H1 (cell line): Measurements from ENCODE around the gene CHMP5. TPM values are rescaled to one million over a fixed set of nuclear protein-coding genes. Genes with fewer than 3 reads are reported as not detected.

Experiments
- BCL11A ChIP-seq, 2 experiments: IDR thresholded peaks; one replicate each; pipeline ENCODE4 v1.6.1; 2011; ENCODE audit warnings: low read depth in 2 of 2, low read length in 2 of 2, mild to moderate bottlenecking in 2 of 2
- CHD2 ChIP-seq: IDR thresholded peaks from 2 replicates; pipeline ENCODE4 v1.6.1; 2012; ENCODE audit warnings: low read length, improper control_type of control experiment
- HDAC2 ChIP-seq, 2 experiments: fragments of 300-600 bp in 1 of 2; sonication (generic) in 1 of 2; IDR thresholded peaks; 2 replicates each; pipeline ENCODE4 v1.6.1; 2011 to 2012; ENCODE audit warnings: low read depth in 2 of 2, low read length in 2 of 2, mild to moderate bottlenecking in 2 of 2, moderate library complexity in 2 of 2, borderline replicate concordance in 1 of 2, inconsistent platforms in 1 of 2
- JUN ChIP-seq: IDR thresholded peaks from 2 replicates; pipeline ENCODE4 v1.6.1; 2011; ENCODE audit warnings: low read depth, mild to moderate bottlenecking, improper control_type of control experiment, low read length
- polyA plus RNA-seq, 7 experiments: library from polyadenylated mRNA; depleted of rRNA in 3 of 7; stranded (reverse) in 5 of 7; unstranded in 2 of 7; fragments of >200 nt in 5 of 7; fragments of 200-250 nt in 2 of 7; gene quantifications; 1 replicate in 5 of 7; 2 replicates in 1 of 7; 4 replicates in 1 of 7; pipeline versions ENCODE4 v1.2.1 to v1.2.3, GENCODE V29; 2011 to 2013; ENCODE audit warnings: missing spikeins in 2 of 7, mixed read lengths in 2 of 7
- total RNA-seq: library from RNA; stranded (reverse); fragmentation: NEBNext Ultra II Directional; extraction: Animal tissue kit (Norgen Biotek cat#: 25700); gene quantifications from 2 replicates; pipeline ENCODE4 v1.2.1, GENCODE V29; 2021
- TF ChIP-seq, protein P1 (sequence below): fragments of 300-600 bp; sonication (generic); IDR thresholded peaks from 2 replicates; pipeline ENCODE4 v1.7.1; 2012; ENCODE audit warnings: low read length, moderate library complexity, mild to moderate bottlenecking, inconsistent platforms; ENCODE audit not compliant: insufficient replicate concordance

CHMP5 gene
- total and polyA plus RNA-seq, 2 of the 8 experiments (the other 6 are each of a cell fraction or from before 2014, with no cell fraction given) = 25.0 to 47.3 TPM

DNA sequence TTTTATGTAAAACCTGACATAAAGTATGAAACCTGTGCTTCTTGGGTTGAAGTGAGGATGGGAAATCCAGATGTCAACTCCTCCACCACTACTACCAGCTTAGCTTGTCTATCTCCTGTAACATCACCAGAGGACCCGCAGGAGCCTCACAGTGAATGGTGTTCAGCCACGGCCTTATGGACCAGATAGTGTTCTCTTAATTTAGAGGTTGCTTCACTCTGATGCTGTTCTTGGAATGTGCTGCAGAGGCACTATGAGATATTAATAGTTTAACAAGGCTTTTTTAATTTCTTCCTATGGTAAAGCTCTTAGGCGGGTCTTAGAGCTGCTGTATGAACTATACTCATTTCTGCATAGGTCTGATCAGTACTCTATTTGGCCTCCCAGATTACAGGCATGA, 53.4 kb downstream of the CHMP5 start (continued):
- TF ChIP-seq, protein P1, sequence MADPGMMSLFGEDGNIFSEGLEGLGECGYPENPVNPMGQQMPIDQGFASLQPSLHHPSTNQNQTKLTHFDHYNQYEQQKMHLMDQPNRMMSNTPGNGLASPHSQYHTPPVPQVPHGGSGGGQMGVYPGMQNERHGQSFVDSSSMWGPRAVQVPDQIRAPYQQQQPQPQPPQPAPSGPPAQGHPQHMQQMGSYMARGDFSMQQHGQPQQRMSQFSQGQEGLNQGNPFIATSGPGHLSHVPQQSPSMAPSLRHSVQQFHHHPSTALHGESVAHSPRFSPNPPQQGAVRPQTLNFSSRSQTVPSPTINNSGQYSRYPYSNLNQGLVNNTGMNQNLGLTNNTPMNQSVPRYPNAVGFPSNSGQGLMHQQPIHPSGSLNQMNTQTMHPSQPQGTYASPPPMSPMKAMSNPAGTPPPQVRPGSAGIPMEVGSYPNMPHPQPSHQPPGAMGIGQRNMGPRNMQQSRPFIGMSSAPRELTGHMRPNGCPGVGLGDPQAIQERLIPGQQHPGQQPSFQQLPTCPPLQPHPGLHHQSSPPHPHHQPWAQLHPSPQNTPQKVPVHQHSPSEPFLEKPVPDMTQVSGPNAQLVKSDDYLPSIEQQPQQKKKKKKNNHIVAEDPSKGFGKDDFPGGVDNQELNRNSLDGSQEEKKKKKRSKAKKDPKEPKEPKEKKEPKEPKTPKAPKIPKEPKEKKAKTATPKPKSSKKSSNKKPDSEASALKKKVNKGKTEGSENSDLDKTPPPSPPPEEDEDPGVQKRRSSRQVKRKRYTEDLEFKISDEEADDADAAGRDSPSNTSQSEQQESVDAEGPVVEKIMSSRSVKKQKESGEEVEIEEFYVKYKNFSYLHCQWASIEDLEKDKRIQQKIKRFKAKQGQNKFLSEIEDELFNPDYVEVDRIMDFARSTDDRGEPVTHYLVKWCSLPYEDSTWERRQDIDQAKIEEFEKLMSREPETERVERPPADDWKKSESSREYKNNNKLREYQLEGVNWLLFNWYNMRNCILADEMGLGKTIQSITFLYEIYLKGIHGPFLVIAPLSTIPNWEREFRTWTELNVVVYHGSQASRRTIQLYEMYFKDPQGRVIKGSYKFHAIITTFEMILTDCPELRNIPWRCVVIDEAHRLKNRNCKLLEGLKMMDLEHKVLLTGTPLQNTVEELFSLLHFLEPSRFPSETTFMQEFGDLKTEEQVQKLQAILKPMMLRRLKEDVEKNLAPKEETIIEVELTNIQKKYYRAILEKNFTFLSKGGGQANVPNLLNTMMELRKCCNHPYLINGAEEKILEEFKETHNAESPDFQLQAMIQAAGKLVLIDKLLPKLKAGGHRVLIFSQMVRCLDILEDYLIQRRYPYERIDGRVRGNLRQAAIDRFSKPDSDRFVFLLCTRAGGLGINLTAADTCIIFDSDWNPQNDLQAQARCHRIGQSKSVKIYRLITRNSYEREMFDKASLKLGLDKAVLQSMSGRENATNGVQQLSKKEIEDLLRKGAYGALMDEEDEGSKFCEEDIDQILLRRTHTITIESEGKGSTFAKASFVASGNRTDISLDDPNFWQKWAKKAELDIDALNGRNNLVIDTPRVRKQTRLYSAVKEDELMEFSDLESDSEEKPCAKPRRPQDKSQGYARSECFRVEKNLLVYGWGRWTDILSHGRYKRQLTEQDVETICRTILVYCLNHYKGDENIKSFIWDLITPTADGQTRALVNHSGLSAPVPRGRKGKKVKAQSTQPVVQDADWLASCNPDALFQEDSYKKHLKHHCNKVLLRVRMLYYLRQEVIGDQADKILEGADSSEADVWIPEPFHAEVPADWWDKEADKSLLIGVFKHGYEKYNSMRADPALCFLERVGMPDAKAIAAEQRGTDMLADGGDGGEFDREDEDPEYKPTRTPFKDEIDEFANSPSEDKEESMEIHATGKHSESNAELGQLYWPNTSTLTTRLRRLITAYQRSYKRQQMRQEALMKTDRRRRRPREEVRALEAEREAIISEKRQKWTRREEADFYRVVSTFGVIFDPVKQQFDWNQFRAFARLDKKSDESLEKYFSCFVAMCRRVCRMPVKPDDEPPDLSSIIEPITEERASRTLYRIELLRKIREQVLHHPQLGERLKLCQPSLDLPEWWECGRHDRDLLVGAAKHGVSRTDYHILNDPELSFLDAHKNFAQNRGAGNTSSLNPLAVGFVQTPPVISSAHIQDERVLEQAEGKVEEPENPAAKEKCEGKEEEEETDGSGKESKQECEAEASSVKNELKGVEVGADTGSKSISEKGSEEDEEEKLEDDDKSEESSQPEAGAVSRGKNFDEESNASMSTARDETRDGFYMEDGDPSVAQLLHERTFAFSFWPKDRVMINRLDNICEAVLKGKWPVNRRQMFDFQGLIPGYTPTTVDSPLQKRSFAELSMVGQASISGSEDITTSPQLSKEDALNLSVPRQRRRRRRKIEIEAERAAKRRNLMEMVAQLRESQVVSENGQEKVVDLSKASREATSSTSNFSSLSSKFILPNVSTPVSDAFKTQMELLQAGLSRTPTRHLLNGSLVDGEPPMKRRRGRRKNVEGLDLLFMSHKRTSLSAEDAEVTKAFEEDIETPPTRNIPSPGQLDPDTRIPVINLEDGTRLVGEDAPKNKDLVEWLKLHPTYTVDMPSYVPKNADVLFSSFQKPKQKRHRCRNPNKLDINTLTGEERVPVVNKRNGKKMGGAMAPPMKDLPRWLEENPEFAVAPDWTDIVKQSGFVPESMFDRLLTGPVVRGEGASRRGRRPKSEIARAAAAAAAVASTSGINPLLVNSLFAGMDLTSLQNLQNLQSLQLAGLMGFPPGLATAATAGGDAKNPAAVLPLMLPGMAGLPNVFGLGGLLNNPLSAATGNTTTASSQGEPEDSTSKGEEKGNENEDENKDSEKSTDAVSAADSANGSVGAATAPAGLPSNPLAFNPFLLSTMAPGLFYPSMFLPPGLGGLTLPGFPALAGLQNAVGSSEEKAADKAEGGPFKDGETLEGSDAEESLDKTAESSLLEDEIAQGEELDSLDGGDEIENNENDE = no peak
- no peak for TF ChIP-seq JUN
- no peak for TF ChIP-seq BCL11A (IDR thresholded peaks at IDR 0.05; ENCODE audit: low read depth in 2 of 2, low read length in 2 of 2)
- no peak for TF ChIP-seq CHD2
- TF ChIP-seq HDAC2 (IDR thresholded peaks at IDR 0.05; ENCODE audit: borderline replicate concordance in 1 of 2, low read depth in 2 of 2, low read length in 2 of 2) = no peak
